ENCODE data around the gene RABEP2. TPM values are rescaled to one million over a fixed set of nuclear protein-coding genes. Genes with fewer than 3 reads are reported as not detected.

RABEP2 gene
- total and polyA plus RNA-seq, 9 of the 15 experiments (the other 6 are each of a cell fraction or from before 2014, with no cell fraction given): 0.15 to 13.4 (median 3.5) TPM

DNA sequence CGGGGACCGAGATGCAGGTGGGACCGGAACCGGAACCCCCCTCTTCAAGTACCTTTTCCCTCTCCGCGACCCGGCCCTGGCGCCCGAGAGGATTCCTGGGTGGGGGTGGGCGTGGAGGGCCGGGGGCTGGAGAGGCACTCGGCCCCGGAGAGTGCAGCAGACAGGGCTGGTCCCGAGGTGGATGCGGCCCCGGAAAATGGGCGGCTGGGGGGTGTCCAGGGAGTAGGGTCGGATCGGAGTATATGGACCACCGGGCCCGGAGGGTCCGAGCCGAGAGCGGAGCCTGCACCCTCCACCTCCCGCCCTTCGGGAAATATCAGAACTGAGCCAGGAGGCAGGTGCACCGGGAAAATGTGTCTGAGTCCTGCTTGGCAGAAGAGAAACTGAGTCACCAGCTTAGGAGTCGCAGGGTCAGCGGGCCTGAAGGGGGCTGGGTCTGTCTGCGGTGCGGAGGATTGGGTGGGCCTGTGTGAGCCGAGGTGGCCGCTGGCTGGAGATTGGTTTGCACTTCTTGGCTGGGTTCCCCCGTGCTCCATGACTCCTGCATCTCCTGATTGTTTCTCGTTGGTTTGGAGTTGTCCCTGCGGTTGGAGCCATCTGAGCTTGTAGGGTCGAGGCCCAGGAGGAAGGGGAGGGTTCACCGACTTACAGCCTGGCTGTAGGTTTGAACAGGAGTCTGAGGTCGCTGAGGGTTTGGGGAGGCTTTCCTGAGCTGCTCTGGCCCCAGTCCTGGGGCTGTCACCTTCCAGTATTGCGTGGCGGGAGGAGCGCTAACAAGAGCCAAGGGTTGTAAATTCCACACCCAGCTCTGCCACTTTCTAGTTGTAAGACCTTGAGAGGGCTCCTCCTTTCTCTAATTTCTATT lies 60.9 kb downstream of the RABEP2 start (continued):
- TF ChIP-seq, protein P1, sequence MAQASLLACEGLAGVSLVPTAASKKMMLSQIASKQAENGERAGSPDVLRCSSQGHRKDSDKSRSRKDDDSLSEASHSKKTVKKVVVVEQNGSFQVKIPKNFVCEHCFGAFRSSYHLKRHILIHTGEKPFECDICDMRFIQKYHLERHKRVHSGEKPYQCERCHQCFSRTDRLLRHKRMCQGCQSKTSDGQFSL (CRISPR knock-in tag; IDR thresholded peaks at IDR 0.05): peak; percentile 86
- TF ChIP-seq, protein P1 (tag; IDR thresholded peaks at IDR 0.05): no peak
- TF ChIP-seq POLR3A (IDR thresholded peaks at IDR 0.05; ENCODE audit: borderline replicate concordance, extremely low read depth, insufficient read depth, insufficient read length) (no peak), ZNF311 (CRISPR knock-in tag; IDR thresholded peaks at IDR 0.05) (no peak), NCOA1 (IDR thresholded peaks at IDR 0.05; ENCODE audit: low read depth) (0 out of 2 replicates have a peak, but pooled peaks have one; percentile 9), CREBBP (IDR thresholded peaks at IDR 0.05; ENCODE audit: low read depth, low read length) (no peak), DPF2 (IDR thresholded peaks at IDR 0.05) (no peak), TCF7L2 (IDR thresholded peaks at IDR 0.05; ENCODE audit: low read depth, low read length) (no peak), ZEB2 (IDR thresholded peaks at IDR 0.05) (no peak), NR1H2 (CRISPR knock-in tag; IDR thresholded peaks at IDR 0.05) (no peak), TCFL5 (CRISPR knock-in tag; conservative IDR thresholded peaks at IDR 0.05) (no peak), ZBTB1 (CRISPR knock-in tag; IDR thresholded peaks at IDR 0.05; ENCODE audit: borderline replicate concordance, low read depth) (0 out of 2 replicates have a peak, but pooled peaks have one; percentile 14), TCF3 (CRISPR knock-in tag; IDR thresholded peaks at IDR 0.05) (no peak), ZNF146 (CRISPR knock-in tag; IDR thresholded peaks at IDR 0.05; ENCODE audit: unreplicated experiment) (no peak), ZNF184 (CRISPR knock-in tag; IDR thresholded peaks at IDR 0.05) (no peak), FOS (IDR thresholded peaks at IDR 0.05; ENCODE audit: extremely low read depth, insufficient read length) (no peak), ZNF232 (CRISPR knock-in tag; IDR thresholded peaks at IDR 0.05) (no peak), ZNF589 (CRISPR knock-in tag; IDR thresholded peaks at IDR 0.05; ENCODE audit: low read depth) (no peak), ZNF77 (CRISPR knock-in tag; IDR thresholded peaks at IDR 0.05) (no peak)
- TF ChIP-seq, protein P2, sequence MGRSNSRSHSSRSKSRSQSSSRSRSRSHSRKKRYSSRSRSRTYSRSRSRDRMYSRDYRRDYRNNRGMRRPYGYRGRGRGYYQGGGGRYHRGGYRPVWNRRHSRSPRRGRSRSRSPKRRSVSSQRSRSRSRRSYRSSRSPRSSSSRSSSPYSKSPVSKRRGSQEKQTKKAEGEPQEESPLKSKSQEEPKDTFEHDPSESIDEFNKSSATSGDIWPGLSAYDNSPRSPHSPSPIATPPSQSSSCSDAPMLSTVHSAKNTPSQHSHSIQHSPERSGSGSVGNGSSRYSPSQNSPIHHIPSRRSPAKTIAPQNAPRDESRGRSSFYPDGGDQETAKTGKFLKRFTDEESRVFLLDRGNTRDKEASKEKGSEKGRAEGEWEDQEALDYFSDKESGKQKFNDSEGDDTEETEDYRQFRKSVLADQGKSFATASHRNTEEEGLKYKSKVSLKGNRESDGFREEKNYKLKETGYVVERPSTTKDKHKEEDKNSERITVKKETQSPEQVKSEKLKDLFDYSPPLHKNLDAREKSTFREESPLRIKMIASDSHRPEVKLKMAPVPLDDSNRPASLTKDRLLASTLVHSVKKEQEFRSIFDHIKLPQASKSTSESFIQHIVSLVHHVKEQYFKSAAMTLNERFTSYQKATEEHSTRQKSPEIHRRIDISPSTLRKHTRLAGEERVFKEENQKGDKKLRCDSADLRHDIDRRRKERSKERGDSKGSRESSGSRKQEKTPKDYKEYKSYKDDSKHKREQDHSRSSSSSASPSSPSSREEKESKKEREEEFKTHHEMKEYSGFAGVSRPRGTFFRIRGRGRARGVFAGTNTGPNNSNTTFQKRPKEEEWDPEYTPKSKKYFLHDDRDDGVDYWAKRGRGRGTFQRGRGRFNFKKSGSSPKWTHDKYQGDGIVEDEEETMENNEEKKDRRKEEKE (IDR thresholded peaks at IDR 0.05; ENCODE audit: borderline replicate concordance in 1 of 2, control insufficient read depth in 1 of 2, low read depth in 2 of 2, low read length in 1 of 2): no peak
- TF ChIP-seq, protein P3, sequence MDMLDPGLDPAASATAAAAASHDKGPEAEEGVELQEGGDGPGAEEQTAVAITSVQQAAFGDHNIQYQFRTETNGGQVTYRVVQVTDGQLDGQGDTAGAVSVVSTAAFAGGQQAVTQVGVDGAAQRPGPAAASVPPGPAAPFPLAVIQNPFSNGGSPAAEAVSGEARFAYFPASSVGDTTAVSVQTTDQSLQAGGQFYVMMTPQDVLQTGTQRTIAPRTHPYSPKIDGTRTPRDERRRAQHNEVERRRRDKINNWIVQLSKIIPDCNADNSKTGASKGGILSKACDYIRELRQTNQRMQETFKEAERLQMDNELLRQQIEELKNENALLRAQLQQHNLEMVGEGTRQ (CRISPR knock-in tag; IDR thresholded peaks at IDR 0.05): peak; percentile 23; the same call in 1 of the 2 replicates
- TF ChIP-seq, protein P4, sequence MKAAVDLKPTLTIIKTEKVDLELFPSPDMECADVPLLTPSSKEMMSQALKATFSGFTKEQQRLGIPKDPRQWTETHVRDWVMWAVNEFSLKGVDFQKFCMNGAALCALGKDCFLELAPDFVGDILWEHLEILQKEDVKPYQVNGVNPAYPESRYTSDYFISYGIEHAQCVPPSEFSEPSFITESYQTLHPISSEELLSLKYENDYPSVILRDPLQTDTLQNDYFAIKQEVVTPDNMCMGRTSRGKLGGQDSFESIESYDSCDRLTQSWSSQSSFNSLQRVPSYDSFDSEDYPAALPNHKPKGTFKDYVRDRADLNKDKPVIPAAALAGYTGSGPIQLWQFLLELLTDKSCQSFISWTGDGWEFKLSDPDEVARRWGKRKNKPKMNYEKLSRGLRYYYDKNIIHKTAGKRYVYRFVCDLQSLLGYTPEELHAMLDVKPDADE (conservative IDR thresholded peaks at IDR 0.05; ENCODE audit: control insufficient read depth, low read depth, low read length): no peak
